GM12875 (cell line): ENCODE data around the gene CLDN7.

Source experiments
- H3K4me3 ChIP-seq: one replicate; pipeline ENCODE4 v1.5.1; 2011; ENCODE audit warnings: low read depth, low read length, control low read depth
- TF ChIP-seq, protein P1 (sequence below): IDR thresholded peaks from 2 replicates; pipeline ENCODE4 v1.5.1; 2011; ENCODE audit warnings: low read depth, mild to moderate bottlenecking, control low read depth, inconsistent platforms, low read length, moderate library complexity, borderline replicate concordance; ENCODE audit not compliant: insufficient read depth

The CLDN7 gene

DNA sequence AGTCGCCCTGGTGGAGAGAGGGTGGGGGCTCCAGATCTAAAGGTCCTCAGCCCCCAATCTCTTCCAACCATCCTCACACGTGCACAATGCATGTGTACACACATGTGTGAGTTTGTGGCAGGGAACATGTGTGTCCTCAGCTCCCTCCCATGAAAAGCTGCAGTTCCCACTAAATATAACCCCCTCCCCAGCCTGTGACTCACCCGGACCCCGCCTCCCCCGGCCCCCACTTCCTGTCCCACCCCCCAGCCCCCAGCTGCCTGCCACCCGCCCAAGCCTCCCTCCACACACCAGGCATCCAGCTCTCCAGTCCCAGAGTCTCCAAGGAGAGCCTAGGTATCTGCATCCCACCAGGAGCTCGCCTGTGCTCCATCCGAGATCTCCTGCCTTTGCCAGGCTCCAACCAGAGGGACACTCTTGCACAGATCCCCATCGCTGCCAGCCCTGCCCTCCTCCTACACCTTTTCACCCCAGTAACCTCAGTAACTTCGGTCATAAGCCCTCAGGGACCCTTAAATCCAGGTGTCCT lies 46.6 kb downstream of the CLDN7 start:
- TF ChIP-seq, protein P1, sequence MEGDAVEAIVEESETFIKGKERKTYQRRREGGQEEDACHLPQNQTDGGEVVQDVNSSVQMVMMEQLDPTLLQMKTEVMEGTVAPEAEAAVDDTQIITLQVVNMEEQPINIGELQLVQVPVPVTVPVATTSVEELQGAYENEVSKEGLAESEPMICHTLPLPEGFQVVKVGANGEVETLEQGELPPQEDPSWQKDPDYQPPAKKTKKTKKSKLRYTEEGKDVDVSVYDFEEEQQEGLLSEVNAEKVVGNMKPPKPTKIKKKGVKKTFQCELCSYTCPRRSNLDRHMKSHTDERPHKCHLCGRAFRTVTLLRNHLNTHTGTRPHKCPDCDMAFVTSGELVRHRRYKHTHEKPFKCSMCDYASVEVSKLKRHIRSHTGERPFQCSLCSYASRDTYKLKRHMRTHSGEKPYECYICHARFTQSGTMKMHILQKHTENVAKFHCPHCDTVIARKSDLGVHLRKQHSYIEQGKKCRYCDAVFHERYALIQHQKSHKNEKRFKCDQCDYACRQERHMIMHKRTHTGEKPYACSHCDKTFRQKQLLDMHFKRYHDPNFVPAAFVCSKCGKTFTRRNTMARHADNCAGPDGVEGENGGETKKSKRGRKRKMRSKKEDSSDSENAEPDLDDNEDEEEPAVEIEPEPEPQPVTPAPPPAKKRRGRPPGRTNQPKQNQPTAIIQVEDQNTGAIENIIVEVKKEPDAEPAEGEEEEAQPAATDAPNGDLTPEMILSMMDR = no peak
- H3K4me3 ChIP-seq = no peak overlapping the region

DNA sequence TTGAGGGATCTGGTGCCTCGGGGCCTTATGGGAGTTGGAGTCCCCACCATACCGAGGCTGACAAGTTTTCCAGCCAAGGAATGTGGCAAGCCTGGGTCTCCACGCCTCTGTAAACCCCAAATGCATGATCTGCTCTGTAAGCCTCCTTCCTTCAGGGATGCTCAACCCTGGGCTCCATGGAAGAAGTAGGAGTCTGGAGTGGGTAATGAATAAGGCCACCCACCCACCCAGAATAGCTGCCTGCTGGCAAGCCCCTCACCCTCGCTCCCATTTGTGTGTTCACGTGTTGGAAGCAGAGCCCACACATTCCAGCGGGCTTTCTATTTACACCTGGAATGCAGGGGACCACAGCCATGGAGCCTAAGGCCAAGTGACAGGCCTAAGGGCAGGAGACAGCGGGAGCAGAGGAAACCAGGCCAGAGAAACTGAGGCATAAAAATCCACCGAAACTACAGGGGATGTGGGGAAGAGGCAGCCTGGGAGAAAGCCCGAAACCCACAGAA lies 47.1 kb downstream of the CLDN7 start:
- peak overlapping the region; percentile 40 for H3K4me3 ChIP-seq
- TF ChIP-seq, protein P1 = no peak

DNA sequence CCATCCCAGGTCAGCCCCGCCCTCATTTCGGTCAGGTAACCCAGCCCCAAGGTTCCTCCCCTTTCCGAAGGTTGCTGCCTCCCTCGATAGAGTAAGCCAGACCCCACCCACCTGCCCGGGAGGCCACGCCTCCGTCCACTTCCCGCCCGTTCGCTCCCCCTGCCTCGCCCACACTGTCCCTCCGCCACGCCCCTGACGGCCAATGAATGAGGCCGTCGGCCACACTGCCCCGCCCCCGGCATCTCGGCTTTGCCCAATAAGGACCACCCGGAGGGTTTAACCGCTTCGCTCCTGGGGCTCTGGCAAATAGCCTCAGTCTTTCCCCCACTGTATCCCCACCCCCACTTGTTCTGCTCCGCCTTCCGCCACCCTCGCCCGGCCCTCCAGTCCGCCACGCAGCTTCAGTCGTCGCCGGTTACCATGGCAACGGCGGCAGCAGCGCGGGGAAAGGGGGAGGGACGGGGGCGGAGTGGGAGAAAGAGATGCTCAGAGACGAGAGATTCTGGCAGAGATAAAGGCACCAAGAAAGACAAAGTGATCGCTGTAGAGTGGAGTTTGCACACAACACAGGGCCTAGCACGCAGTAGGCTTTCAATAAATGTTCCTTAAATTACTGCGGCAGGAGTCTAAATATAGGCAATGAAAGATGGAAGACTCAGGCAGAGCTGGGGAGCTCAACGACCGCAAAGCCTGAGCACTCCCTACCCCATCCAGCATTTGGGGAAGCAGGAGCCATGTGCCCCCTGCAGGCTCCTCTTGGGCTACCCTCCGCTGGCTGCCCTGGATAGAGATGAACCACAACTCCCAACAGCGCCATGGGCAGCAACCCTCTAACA lies 47.8 kb downstream of the CLDN7 start:
- TF ChIP-seq, protein P1 = peak; percentile 60

DNA sequence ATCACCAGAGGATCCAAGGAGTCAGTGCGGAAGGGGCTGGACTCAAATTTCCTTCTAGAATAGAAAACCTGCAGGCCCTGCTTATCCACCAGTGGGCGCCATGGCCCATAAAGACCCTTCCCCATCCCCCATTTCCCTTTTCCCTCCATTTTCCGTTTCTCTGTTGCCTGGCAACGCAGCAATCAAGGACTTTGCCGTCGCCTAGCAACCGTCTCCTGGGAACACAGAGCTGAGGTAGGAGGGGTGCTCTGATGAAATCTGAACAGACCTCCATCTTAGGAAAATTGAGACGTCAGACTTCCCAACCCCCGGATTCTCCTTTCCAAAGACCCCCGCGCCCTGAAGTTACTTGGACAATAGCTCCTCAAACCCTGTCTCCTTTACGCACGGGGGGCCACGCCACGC lies 48.4 kb downstream of the CLDN7 start:
- peak overlapping the region; percentile 43 for H3K4me3 ChIP-seq
- TF ChIP-seq, protein P1 = peak; percentile 49

More for the DNA sequence above, 47.8 kb downstream of the CLDN7 start:
- H3K4me3 ChIP-seq = peak overlapping the region; percentile 43

DNA sequence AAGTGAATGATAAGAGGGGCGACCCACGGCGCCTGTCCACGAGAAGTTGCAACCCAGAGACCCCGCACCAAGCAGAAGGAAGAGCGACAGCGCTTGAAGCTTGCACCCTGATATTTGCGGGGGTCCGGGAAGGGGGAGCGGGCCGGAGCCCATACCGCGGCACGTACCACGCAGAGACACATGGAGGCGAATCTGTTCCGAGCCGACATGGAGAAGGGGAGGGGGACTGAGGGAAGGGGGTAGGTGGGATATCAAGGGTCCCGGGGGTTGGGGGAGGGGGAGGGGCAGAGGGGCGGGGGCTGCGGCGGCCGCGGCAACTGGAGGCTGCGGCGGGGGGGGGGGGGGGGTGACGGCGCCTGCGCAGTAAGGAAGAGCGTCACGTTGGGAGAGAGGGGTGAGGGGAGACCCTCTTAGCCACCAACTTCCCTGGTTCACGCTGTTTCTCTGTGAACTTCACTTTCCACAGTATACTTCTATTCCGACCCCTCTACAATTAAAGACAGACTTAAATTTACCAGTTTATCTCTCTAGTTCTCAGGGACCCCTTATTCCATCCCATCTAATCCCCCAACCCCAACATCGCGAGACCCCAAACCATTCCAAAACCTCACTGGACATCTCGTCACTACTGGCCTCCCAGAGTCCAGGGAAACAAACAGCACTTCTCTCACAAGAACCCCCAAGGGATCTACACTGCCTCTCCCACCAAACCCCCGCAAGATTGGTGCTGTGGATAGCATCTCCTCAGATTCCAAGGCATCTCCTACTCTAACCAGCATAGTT lies 50.6 kb downstream of the CLDN7 start:
- TF ChIP-seq, protein P1 = no peak

More for the DNA sequence above, 50.6 kb downstream of the CLDN7 start:
- no peak overlapping the region for H3K4me3 ChIP-seq
